ENCODE measurements around the gene UBN2. TPM values are rescaled to one million over a fixed set of nuclear protein-coding genes. Genes with fewer than 3 reads are reported as not detected.

UBN2 gene
- polyA plus RNA-seq, 10 donors: 6.4 to 14.9 (median 9.0) TPM

DNA sequence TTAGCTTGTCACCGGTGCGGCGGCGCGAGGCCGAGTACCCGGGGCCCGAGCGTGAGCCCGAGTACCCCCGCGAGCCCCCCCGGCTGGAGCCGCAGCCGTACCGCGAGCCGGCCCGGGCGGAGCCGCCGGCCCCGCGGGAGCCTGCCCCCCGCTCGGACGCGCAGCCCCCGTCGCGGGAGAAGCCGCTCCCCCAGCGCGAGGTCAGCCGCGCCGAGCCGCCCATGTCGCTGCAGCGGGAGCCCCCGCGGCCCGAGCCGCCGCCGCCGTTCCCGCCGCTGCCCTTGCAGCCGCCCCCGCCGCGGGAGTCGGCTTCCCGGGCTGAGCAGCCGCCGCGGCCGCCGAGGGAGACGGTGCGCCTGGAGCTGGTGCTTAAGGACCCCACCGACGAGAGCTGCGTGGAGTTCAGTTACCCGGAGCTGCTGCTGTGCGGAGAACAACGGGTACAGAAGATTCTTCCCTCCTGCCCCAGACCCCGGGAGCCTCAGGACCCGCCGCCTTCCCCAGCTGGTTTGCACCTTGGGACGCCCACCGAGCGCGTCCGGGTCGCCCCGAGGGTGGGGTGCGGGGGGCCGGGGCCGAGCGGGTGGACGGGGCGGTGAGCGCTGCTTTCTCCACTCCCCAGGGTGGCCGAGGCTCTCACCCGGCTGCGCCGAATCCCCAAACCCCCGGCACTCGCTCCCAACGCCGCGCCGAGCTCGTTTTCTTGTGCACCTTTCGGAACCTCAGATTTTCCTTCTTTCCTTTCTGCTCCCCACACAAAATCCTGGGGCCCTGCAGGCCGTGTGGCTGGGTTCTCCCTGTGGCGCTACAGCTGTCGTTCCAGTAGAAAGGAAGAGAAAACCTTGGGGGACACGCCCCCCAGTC lies 708 bp downstream of the UBN2 start:
- peak in 2 of 3 donors; percentile 10 to 42 for DNase-seq

DNA sequence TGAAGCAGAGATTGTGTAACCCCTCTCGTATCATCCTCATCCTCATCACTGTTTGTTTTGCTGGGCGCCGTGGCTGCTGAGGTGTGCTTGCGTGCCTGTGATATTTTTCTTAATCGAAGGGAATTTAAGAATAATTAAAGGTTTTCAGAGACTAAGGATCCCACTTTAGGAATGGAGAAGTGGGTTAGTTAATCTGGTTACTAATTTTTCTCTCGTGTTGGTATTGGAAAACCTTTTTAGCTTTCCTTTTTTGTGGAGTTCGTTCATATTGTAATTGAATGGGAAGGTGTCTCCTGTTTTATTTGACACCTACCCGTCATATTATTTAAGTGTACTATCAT lies 1.3 kb downstream of the UBN2 start:
- no peak for DNase-seq

DNA sequence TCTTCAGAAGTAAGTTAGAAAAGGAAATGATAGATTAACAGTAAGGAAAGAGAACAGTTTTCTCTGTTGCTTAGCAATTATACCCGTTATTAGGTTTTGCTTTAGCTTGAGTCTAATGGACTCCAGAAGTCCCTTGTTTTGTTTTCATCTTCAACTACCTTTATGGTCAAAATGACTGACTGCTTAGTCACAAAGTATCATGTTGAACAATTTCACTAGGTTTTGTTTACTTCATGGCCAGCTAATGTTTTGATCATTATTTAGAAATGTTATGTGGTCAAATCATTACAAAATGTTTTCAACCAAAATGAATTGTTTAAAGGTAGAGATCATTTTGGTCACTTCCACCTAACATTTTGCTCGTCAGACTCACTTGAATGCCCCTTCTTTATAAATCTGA lies 1.9 kb downstream of the UBN2 start:
- DNase-seq: no peak

DNA sequence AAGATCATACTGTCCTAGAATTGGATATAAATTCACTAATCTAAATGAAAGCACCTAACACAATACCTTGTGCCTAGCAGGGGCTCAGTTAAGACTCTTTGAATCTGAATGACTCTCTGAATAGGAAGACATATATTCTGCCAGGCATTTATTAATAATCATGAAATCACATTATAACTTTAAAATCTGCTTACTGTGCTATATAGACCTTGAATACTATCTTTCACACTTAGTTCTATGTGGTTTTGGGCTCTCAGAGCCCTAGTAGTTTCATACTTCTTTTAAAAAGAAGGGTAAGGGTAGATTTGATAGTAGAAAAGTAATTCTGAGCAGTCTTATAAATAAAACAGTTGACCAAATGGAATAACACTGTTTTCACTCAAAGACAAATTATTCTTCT lies 10.2 kb downstream of the UBN2 start:
- DNase-seq: no peak

DNA sequence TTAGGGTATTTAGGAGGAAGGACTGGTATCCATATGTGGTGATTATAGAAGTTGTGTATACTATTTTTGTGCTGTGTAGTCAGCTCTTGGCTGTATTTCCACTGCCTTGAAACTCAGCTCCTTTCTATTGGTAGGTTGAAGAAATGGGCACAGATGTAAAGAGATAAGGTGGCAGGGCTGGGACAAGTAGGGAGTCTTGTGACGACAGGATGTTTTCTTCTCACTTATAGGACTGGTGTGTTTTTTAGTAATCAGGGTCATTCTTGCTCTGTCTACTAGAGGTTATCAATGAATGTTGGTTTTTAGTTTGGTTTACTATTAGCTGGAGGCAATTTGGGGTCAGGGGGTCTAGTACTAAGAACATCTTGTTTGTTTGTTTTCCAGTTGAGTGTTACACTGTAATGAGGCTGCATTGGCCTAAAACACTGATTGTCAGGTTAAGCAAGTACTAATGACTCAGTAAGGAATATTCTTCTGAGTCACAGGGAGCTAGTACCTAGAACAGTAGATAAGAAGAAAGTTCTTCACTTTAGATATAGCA lies 11.8 kb downstream of the UBN2 start:
- no peak for DNase-seq

DNA sequence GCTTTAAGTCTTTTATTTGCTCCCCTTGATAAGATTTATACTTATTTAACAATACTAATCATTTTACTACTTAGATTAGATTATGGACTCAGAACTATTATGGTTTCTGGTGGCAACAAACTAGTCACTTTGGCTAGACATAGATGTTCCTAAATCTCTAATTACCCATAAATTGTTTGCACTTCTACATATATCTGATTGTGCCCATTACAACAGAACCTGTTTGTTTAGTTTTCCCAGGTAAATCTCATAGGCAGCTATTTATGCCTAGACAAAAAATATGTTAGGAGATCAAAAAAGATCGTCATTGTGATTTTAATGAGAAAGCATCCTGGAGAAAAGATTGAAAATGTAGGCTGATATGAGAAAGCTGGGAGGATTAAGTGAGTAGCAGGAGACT lies 14.4 kb downstream of the UBN2 start:
- DNase-seq: no peak

DNA sequence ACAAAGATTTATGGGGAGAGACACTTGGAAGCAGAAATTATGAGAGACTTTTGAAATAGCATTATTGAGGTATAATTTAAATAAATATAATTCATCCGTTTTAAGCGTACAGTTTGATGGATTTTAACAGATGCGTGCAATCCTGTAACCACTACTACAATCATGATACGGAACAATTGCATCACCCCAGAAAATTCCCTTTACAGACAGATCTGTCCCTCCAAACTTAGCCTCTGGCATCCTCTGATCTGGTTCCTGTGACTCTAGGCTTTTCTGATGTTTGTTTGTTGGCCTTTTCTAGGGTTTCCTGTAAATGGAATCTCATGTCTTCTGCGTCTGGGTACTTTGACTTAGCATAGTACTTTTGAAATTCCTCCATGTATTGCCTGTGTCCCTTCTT lies 15.5 kb downstream of the UBN2 start:
- DNase-seq: no peak

DNA sequence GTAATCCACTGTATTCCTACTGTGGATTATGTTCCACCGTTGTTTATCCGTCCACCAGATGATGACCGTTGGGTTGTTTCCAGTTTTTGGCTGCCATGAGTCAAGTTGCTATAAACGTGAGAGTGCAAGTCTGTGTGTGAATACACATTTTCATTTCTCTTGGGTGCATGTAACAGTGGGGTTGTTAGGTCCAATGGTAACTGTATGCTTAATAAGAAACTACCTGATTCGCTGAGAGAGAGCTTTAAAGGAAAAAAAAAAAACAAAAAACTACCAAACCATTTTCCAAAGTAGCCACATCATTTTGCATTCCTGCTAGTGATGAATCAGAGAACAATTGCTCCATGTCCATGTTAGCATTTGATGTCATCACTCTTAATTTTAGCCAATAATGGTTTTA lies 15.9 kb downstream of the UBN2 start:
- no peak for DNase-seq

DNA sequence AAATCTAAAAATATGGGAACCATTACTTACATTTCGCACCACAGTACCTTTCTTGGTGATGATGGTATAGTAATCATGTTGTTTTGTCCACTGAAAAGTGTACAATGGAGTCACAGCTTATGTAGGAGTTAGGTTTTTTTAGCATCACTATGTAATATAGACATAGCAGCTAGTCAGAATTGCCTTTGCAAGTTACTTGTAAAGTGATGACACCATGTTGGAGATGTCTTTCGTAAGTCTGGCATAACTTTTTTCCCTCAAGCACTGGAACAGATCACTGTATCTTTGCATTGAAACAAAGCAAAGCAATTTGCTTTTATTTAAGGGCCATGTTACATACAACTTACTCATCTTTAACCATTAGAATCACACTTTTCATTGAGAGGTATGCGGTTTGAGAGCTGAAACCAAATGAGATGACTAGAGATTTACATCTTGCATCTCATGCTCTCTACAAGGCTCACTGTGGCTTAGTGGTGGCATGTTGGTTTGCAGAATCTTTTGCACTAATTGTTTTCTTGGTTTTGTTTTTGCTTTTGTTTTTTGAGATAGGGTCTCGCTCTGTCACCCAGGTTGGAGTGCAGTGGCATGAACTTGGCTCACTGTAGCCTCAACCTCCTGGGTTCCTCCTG lies 18.3 kb downstream of the UBN2 start:
- no peak for DNase-seq

DNA sequence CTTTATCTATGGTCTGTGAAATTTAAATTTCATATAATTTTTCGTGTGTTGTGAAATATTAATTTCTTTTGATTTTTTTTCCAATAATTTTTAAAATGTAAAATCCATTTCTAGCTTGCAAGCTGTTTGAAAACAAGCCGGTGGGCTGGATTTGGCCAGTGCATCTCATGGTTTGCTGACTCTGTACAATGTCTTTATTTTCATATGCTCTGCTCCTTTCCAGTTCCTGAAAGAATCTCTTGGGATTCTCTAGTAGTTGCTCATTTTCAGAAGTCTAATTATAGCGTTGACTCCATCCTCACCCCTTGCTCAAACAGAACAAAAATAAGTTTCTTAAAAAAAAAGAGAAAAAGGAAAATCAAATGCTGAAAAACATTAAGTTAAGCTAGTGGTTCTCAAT lies 21.4 kb downstream of the UBN2 start:
- DNase-seq: no peak

DNA sequence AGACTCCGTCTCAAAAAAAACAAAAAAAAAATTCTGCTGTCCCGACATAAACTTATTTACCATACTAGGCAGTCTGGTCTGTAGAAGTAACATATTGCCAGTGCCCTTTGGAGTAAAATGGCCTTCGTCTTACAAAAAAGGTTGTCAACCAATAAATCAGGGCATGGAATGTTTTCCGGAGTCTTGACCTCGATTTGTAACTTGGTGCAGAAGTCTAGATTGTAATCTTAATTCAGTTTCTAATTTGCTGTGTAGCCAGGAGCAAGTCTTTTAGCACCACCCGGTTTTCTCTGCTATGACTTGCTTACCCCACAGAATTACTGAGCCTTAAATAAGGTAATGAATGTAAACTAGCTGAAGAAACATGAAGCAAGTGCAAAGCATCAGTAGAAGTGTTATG lies 23.2 kb downstream of the UBN2 start:
- DNase-seq: no peak

DNA sequence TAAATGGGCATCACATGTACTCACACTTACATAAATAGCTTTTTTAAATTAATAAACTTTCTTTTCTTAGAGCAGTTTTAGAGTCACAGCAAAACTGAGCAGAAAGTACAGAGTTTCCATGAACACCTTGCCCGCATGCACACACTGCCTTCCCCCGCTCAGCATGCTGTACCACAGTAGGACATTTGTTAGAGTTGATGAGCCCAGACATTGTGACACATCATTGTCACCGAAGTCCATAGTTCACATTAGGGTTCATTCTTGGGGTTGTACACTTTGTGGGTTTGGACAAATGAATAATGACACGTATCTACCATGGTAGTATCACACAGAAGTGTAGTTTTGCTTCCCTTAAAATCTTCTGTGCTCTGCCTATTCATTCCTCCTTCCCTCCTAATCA lies 23.7 kb downstream of the UBN2 start:
- DNase-seq: no peak

DNA sequence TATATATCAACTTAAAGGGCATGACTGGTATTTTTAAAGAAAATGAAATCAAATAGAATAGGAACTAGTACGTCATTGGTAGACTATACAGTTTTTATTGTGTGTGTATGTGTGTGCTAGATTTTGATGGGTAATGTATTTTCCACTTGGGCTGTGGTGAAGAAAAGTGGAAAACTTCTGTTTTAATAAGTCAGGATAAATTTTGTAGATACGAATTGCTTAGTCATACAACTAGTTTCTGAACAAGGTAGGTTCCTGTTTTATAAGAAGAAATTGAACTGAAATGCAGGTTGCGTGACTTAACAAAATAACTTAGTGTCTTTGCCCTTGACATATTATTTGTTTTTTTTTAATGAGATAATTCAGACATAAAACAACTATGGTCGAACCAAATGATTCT lies 24.3 kb downstream of the UBN2 start:
- no peak for DNase-seq

DNA sequence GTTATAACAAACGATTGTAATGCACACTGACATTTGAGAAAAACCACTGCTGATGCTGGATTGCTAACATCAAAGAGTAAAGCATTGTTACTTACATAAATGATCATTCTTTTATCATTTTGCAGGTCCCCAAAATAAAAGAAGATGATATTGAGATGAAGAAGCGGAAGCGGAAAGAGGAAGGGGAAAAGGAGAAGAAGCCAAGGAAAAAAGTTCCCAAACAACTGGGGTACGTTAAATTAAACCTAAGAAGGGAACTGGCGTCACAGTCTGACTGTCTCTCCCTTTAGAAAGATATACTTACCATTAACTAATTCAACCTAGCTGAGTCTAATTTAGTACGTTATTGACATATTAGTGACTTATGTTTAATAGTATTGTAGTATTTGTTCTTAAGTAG lies 28.1 kb downstream of the UBN2 start:
- DNase-seq: no peak

DNA sequence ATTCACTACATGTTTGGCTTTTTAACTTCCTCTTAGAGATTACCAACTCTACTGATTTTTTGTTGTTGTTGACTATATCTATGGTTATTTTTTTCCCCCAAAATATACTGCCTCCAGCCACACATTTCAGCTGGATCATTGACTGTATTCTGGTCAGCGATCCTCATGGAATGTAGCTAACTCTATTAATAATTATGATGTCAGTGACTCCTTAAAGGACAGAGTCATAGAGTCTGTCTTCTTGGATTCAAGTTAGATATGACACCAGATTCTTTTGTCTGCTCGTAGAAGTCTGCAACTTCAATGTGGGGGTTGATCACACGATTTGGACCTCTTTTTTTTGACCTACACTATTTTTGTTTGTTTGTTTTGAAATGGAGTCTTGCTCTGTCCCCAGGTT lies 33.2 kb downstream of the UBN2 start:
- no peak for DNase-seq

DNA sequence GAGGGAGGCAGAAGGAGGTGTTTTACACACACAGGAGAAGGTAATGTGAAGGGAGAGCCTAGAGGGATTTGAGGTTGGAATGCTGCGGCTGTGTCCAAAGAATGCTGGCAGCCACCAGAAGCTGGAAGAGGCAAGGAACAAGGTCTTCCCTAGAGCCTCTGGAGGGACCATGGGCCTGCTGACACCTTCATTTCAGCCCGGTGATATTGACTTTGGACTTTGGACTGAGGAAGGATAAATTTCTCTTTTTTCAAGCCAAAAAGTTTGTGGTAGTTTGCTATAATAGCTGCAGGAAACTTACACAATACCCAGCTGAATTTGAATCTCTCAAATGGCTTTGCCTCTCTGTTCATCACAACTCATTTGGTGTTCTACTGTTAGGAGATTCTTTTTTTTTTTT lies 34.6 kb downstream of the UBN2 start:
- no peak for DNase-seq

DNA sequence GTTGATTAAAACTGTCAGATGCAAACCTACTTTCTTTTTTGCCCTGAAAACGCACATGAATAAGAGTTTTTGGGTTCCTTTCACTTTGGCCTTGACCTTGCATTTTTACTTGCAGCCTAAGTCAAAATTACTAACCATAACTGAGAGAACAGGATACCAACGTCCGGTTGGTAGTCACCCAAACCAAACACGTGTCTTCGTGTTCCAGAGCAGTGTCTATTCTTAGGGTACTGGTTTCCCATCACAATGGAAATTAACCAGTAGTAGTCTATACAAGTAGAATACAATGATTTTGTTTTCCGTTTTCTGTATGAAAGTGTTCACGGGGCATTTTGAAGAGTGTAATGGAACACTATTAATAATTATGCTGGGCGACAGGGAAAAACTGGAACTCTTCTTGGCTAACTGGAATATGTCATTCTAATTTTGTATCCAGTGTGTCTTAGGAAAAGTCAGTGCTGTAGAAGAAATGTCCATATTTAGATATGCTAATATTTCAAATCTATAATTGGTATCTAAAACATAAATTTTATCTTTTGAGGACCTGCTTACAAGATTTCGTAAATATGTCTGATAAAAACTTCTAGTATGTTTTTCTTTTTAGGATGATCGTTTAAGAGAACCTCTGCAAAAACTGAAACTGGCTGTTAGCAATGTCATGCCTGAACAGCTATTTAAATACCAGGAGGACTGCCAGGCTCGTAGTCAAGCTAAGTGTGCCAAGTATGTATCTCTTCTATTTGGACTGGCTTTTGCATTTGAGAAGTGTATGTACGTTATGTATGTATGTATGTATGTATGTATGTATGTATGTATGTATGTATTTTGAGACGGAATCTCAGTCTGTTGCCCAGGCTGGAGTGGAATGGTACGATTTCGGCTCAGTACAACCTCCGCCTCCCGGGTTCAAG lies 40.9 kb downstream of the UBN2 start:
- no peak for DNase-seq

DNA sequence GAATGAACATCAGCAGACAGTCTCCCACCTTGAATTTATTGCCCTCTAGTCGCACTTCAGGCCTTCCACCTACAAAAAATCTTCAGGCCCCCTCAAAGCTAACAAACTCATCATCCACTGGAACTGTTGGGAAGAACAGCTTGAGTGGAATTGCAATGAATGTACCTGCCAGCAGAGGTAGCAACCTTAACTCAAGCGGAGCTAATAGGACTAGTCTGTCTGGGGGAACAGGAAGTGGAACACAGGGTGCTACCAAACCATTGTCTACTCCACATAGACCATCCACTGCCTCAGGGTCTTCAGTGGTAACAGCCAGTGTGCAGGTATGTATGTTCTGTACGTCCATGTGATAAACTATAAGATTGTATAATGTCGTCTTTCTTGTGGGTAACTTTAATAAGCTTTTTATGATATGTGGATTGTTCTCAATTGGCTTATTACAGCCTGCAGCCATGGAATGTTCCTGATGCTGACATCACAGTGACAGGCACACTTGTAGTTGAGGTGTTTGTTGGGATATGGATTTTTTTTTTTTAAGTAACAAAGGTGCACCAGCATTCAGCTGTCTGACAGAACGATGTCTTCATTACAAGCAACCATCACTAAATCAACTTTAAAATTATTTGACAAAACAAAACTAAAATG lies 53.3 kb downstream of the UBN2 start:
- no peak for DNase-seq

DNA sequence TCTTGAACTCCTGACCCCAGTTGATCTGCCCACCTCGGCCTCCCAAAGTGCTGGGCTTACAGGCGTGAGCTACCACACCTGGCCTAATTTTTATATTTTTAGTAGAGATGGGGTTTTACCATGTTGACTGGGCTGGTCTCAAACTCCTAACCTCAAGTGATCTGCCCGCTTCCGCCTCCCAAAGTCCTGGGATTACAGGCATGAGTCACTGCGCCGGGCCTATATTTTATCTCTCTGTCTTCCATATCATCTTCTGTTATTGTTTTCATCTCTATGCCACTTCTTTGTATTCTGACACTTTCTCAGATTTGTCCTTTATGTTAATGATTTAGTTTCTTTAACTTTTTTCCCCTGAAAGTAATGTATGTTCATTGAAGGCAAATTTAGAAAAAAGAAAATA lies 55.1 kb downstream of the UBN2 start:
- DNase-seq: no peak

DNA sequence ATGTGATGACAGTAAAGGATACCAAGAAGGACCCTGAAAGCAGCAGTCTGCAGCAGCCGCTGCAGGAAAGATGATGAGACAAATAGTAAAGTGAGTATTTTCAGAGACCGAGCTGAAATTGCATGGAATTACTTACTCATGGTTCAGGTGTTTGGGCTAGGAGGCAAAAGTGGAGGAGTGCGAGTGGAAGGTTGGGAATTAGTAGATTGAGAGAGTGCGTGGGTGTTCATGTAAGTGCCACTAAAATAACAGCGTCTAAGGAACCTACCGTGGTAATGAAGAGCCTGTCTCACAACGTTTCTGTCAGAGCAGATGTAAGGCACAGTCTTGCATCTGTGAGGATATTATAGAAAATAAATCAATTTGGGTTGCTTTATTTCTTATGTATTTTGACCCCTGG lies 61.8 kb downstream of the UBN2 start:
- no peak for DNase-seq

DNA sequence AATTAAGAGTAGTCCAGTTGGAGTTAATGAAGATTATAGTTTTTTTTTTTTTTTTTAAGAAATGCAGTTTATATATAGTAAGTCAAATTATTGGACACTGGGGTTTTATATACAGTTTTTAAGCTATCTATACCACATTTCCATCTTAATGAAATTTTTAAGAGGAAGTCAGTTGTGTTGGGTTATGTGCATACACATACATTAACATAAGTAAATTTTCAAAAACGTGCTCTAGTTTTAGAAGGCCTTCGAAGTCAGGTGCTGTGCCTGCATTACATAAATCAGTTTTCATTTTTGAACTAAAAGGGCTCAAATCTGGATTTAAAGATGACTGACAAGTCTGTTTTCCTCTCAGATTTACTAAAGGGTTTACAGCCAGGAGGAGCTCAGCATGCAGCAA lies 62.5 kb downstream of the UBN2 start:
- no peak for DNase-seq

DNA sequence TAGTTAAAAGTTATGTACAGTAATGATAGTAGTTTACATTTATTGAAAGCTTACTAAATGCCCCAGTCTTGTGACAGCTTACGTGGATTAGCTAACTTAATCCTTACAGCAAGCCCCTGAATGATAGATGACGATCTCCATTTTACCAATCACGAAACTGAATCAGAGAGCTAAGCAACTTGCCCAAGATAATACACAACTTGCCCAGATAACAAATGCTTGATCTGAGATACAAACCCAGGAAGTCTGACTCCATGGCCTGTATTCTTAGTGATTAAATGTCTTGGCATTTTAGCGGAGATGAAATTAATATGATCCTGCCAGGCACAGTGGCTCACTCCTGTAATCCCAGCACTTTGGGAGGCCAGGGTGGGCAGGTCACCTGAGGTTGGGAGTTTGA lies 63.2 kb downstream of the UBN2 start:
- no peak for DNase-seq
